Measurements from ENCODE around the gene MT1HL1.
"Not testable (repeated sequence)": the region's sequence is repeated elsewhere in the genome, so short reads cannot be mapped to it uniquely, and the experiment has no call there.

The MT1HL1 gene

GRCh38 chr1:236974025-236974424 lies 30.2 kb downstream of the MT1HL1 start:
- DNase-seq: not testable (repeated sequence)

DNA sequence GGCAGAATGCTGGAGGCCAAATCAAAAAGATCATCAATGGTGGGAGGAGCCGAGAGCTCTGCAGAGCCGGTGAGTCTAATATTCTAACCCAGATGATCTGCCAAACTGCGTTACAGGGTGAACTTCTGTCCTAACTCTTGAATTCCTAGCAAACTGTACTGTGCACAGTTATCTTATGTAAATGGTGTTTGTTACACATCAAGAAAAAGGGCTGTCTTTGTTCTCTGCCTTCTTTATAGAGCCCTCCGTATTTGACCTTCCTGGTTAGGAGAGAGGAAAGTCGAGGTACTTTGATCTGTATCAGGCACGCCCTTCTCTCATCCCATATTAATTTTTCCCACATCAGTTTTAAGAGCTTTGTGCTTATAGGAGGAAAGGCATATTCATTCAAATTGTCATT lies 37.6 kb downstream of the MT1HL1 start:
- no peak for DNase-seq

GRCh38 chr1:236963920-236964319 lies 40.3 kb downstream of the MT1HL1 start:
- DNase-seq: no peak

GRCh38 chr1:236959112-236959511 lies 45.1 kb downstream of the MT1HL1 start:
- no peak for DNase-seq

- DNase-seq: no peak
These were observed 47.0 kb downstream of the MT1HL1 start for GRCh38 chr1:236957235-236957634.
